Measurements from ENCODE around the gene REV3L.

REV3L gene

DNA sequence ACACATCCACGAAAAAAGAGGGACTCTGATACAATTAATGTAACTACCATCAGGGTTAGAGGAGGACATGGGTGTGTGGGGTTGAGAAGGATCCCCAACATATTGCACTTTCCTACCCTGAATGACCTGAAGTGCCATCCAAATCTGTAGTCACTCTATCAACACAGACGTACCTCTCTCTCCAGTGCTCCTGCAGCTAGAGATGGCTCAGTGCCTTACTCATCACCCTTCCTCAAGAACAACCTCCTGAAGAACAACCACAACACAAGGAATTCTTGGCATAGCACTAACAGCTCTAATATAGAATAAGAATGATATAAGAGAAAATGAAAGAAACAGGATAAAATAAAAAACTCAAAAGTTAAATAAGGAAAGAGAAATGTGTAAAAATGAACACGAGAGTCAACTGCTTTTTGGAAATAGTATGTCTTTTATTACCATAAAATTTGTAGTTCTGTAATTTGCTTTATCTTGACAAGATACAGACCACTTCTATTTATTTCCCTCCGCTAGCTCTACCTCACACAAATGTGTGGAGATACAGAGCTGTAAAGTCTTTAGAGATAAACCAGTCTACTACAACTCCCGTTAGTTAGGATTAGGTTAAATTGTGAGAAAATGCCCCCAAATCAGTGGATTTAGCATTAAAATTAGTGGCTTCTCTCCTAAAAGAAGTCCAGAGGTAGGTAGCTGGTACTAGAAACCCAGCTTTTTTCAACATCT is 63.9 kb downstream of the REV3L start:
- Histone ChIP-seq H3K9ac (ENCODE audit: low read length) (no peak overlapping the region), H3K27ac (ENCODE audit: low read length) (no peak overlapping the region), H3K27me3 (ENCODE audit: low read depth, low read length) (no peaks in the 10 kb centered on the region), H3K36me3 (replicated peaks; ENCODE audit: low read depth, low read length) (peaks cover 3% of the 10 kb centered on the region), H3K4me3 (ENCODE audit: low read length) (no peak overlapping the region), H3K4me1 (ENCODE audit: low read length) (peaks cover 30% of the 10 kb centered on the region), H3K4me2 (ENCODE audit: low read length) (no peak overlapping the region), H3K79me2 (ENCODE audit: low read length) (peaks cover 66% of the 10 kb centered on the region), H2AFZ (ENCODE audit: low read depth, low read length) (no peak overlapping the region), H3K9me3 (ENCODE audit: insufficient read depth, low read length) (no peaks in the 10 kb centered on the region), H4K20me1 (ENCODE audit: insufficient read depth, low read length) (peaks cover 15% of the 10 kb centered on the region)
- TF ChIP-seq EZH2phosphoT487 (IDR thresholded peaks at IDR 0.05; ENCODE audit: low read depth): no peak
- TF ChIP-seq, protein P1, sequence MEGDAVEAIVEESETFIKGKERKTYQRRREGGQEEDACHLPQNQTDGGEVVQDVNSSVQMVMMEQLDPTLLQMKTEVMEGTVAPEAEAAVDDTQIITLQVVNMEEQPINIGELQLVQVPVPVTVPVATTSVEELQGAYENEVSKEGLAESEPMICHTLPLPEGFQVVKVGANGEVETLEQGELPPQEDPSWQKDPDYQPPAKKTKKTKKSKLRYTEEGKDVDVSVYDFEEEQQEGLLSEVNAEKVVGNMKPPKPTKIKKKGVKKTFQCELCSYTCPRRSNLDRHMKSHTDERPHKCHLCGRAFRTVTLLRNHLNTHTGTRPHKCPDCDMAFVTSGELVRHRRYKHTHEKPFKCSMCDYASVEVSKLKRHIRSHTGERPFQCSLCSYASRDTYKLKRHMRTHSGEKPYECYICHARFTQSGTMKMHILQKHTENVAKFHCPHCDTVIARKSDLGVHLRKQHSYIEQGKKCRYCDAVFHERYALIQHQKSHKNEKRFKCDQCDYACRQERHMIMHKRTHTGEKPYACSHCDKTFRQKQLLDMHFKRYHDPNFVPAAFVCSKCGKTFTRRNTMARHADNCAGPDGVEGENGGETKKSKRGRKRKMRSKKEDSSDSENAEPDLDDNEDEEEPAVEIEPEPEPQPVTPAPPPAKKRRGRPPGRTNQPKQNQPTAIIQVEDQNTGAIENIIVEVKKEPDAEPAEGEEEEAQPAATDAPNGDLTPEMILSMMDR (IDR thresholded peaks at IDR 0.05; ENCODE audit: low read depth, low read length): no peak

DNA sequence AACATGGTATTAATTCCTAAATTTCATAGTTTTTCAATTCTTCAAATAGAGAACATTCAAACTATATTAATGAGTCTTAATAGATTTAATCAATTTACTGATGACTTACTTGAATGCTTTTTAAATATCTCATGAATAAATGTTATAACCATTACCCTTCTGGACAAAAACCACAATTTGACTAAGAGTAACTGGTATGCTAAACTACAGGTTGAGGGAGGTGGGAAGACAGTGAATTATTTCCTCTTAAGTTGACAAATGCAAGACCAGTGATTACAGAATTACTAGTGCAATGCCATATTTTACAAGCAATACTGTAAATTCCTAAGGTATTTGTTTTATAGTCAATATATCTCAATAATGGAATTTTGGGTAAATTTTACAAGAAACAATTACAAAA is 65.1 kb downstream of the REV3L start:
- Histone ChIP-seq H2AFZ (ENCODE audit: low read depth, low read length) (no peak overlapping the region), H4K20me1 (ENCODE audit: insufficient read depth, low read length) (peaks cover 9% of the 10 kb centered on the region), H3K4me1 (ENCODE audit: low read length) (peaks cover 24% of the 10 kb centered on the region), H3K27ac (ENCODE audit: low read length) (no peak overlapping the region), H3K36me3 (replicated peaks; ENCODE audit: low read depth, low read length) (peaks cover 3% of the 10 kb centered on the region), H3K4me3 (ENCODE audit: low read length) (no peak overlapping the region), H3K27me3 (ENCODE audit: low read depth, low read length) (no peaks in the 10 kb centered on the region), H3K4me2 (ENCODE audit: low read length) (no peak overlapping the region), H3K79me2 (ENCODE audit: low read length) (peaks cover 54% of the 10 kb centered on the region), H3K9ac (ENCODE audit: low read length) (no peak overlapping the region), H3K9me3 (ENCODE audit: insufficient read depth, low read length) (no peaks in the 10 kb centered on the region)
- no peak for TF ChIP-seq EZH2phosphoT487 (IDR thresholded peaks at IDR 0.05; ENCODE audit: low read depth)
- TF ChIP-seq, protein P1 (IDR thresholded peaks at IDR 0.05; ENCODE audit: low read depth, low read length): no peak

DNA sequence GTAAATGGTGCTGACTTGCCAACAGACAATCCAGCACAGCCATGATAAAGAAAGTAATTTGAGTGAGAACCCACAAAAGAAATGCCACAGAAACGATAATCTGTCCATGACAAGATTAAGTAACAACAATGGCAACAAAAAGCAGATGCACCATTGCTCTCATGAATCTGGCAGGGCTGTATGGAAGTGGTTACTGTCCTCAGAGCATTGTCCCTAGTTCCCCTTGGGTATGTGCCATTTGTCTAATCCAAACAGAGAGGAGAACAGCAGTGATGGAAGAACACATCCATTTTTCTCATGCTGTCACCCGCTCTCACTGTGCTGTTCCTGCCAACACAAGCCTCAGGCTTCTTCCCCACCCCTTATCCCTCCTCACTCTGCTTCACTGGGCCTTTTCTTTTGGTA is 65.8 kb downstream of the REV3L start:
- Histone ChIP-seq H2AFZ (ENCODE audit: low read depth, low read length) (no peak overlapping the region), H3K79me2 (ENCODE audit: low read length) (peaks cover 54% of the 10 kb centered on the region), H3K27me3 (ENCODE audit: low read depth, low read length) (no peaks in the 10 kb centered on the region), H3K9me3 (ENCODE audit: insufficient read depth, low read length) (no peaks in the 10 kb centered on the region), H4K20me1 (ENCODE audit: insufficient read depth, low read length) (peaks cover 7% of the 10 kb centered on the region; the same call in 1 of the 2 replicates), H3K36me3 (replicated peaks; ENCODE audit: low read depth, low read length) (peaks cover 3% of the 10 kb centered on the region), H3K4me2 (ENCODE audit: low read length) (no peak overlapping the region), H3K27ac (ENCODE audit: low read length) (no peak overlapping the region), H3K9ac (ENCODE audit: low read length) (no peak overlapping the region), H3K4me1 (ENCODE audit: low read length) (peaks cover 29% of the 10 kb centered on the region), H3K4me3 (ENCODE audit: low read length) (no peak overlapping the region)
- TF ChIP-seq EZH2phosphoT487 (IDR thresholded peaks at IDR 0.05; ENCODE audit: low read depth): no peak
- TF ChIP-seq, protein P1 (IDR thresholded peaks at IDR 0.05; ENCODE audit: low read depth, low read length): no peak

DNA sequence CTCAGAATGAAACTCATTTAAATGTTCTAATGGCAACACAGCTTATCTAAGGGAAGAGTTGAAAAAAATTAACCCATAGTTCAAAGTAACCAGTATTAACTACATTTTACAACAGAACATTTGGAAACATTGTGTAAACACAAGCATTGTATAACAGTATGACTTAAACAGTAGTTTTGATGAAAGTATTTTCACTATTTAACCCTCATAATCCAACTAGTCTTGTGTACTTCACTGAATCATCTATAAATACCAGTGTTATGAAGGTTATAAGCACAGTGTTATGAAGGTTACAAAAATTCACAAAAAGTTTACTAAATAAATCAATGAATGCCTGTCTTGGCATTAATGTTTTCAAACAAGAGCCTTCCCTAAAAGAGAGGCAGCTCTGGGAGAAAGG is 66.5 kb downstream of the REV3L start:
- peaks cover 3% of the 10 kb centered on the region for H3K36me3 ChIP-seq (replicated peaks; ENCODE audit: low read depth, low read length)
- no peaks in the 10 kb centered on the region for H3K27me3 ChIP-seq (ENCODE audit: low read depth, low read length)
- TF ChIP-seq, protein P1 (IDR thresholded peaks at IDR 0.05; ENCODE audit: low read depth, low read length): no peak
- TF ChIP-seq EZH2phosphoT487 (IDR thresholded peaks at IDR 0.05; ENCODE audit: low read depth): no peak
- H3K9ac ChIP-seq (ENCODE audit: low read length): no peak overlapping the region
- no peak overlapping the region for H3K4me2 ChIP-seq (ENCODE audit: low read length)
- H3K79me2 ChIP-seq (ENCODE audit: low read length): peaks cover 47% of the 10 kb centered on the region
- no peak overlapping the region for H2AFZ ChIP-seq (ENCODE audit: low read depth, low read length)
- no peak overlapping the region for H3K27ac ChIP-seq (ENCODE audit: low read length)
- no peak overlapping the region for H3K4me3 ChIP-seq (ENCODE audit: low read length)
- H4K20me1 ChIP-seq (ENCODE audit: insufficient read depth, low read length): peaks cover 7% of the 10 kb centered on the region; the same call in 1 of the 2 replicates
- peaks cover 35% of the 10 kb centered on the region for H3K4me1 ChIP-seq (ENCODE audit: low read length)
- H3K9me3 ChIP-seq (ENCODE audit: insufficient read depth, low read length): no peaks in the 10 kb centered on the region

Measured in OCI-LY3 (cell line).